Vagina (tissue), 2 donors: Measurements from ENCODE around the gene WWC2. TPM values are rescaled to one million over a fixed set of nuclear protein-coding genes. Genes with fewer than 3 reads are reported as not detected.

Experiments
- DNase-seq, 2 donors: peaks; one replicate each; pipeline ENCODE4 v3.0.0-alpha.2; 2017; ENCODE audit errors: extremely low spot score in 2 of 2
- H3K27ac ChIP-seq: fragments of 200-600 bp; sonication (generic); one replicate; pipeline ENCODE4 v1.5.1; 2019
- H3K27me3 ChIP-seq: fragments of 200-600 bp; sonication (generic); one replicate; pipeline ENCODE4 v1.5.1; 2019
- H3K36me3 ChIP-seq, 2 donors: fragments of 200-600 bp; sonication (generic); one replicate each; pipeline ENCODE4 v1.5.1; 2017 to 2019
- H3K4me1 ChIP-seq: fragments of 200-600 bp; sonication (generic); one replicate; pipeline ENCODE4 v1.5.1; 2019
- H3K4me3 ChIP-seq, 2 donors: fragments of 200-600 bp; sonication (generic); 1 replicate in 1 of 2; 2 replicates in 1 of 2; pipeline ENCODE4 v1.5.1; 2016 to 2019
- H3K9me3 ChIP-seq: fragments of 200-600 bp; sonication (generic); one replicate; pipeline ENCODE4 v1.5.1; 2019
- POLR2A ChIP-seq, 2 donors: fragments of 450-650 bp; IDR thresholded peaks; one replicate each; pipeline ENCODE4 v1.6.1; 2017; ENCODE audit warnings: antibody characterized with exemption in 2 of 2, mild to moderate bottlenecking in 2 of 2, moderate library complexity in 2 of 2
- POLR2AphosphoS5 ChIP-seq, 2 donors: sonication (generic); formaldehyde crosslinking; IDR thresholded peaks; one replicate each; pipeline ENCODE4 v1.9.0; 2017; ENCODE audit warnings: antibody characterized with exemption in 2 of 2, mild to moderate bottlenecking in 2 of 2, low read depth in 1 of 2; ENCODE audit not compliant: insufficient read depth in 1 of 2
- intact Hi-C: fragments of 100-400 bp; cut with DNase I; formaldehyde crosslinking; loops from one replicate; pipeline ENCODE4 v1.15.1; 2023
- total RNA-seq: library from RNA; depleted of rRNA; stranded (reverse); fragments of >200 nt; gene quantifications from one replicate; pipeline ENCODE4 v1.2.3, GENCODE V29; 2016
- TF ChIP-seq, protein P1 (sequence below), 3 experiments: fragments of 450-650 bp in 2 of 3; fragments of 200-600 bp in 1 of 3; sonication (generic) in 1 of 3; IDR thresholded peaks; one replicate each; pipeline ENCODE4 v1.5.1; 2017 to 2019; ENCODE audit warnings: antibody characterized with exemption in 3 of 3, mild to moderate bottlenecking in 2 of 3, moderate library complexity in 2 of 3

The WWC2 gene
- total RNA-seq, 1 donor from 2014 or later = 24.3 TPM

DNA sequence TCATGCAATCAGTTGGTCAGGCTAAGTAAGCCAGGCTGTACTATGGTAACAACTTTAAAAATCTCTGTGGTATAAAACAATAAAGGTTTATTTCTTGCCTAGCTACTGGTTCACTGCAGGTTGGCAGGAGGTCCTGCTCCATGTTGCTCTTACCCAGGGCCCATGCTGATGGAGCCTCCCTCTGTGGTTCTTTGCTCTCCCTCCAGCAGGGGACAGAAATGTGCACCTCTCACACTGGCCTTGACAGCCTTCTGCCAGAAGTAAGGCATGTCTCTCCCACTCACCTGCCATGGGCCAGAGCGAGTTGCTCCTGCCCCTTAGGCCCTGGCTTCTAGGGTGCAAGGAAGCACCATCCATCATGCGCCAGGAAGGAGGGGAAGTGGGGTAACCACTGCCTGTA, 189.9 kb downstream of the WWC2 start:
- Histone ChIP-seq H3K9me3 (no peaks in the 10 kb centered on the region), H3K27ac (no peak overlapping the region), H3K27me3 (no peaks in the 10 kb centered on the region), H3K4me3 (no peak overlapping the region), H3K36me3 (peaks cover 0 to 26% of the 10 kb centered on the region in 2 donors), H3K4me1 (no peaks in the 10 kb centered on the region)
- DNase-seq = no peak
- TF ChIP-seq POLR2AphosphoS5 (IDR thresholded peaks at IDR 0.05; ENCODE audit: insufficient read depth in 1 of 2, low read depth in 1 of 2) (no peak), POLR2A (IDR thresholded peaks at IDR 0.05) (no peak)
- TF ChIP-seq, protein P1, sequence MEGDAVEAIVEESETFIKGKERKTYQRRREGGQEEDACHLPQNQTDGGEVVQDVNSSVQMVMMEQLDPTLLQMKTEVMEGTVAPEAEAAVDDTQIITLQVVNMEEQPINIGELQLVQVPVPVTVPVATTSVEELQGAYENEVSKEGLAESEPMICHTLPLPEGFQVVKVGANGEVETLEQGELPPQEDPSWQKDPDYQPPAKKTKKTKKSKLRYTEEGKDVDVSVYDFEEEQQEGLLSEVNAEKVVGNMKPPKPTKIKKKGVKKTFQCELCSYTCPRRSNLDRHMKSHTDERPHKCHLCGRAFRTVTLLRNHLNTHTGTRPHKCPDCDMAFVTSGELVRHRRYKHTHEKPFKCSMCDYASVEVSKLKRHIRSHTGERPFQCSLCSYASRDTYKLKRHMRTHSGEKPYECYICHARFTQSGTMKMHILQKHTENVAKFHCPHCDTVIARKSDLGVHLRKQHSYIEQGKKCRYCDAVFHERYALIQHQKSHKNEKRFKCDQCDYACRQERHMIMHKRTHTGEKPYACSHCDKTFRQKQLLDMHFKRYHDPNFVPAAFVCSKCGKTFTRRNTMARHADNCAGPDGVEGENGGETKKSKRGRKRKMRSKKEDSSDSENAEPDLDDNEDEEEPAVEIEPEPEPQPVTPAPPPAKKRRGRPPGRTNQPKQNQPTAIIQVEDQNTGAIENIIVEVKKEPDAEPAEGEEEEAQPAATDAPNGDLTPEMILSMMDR (IDR thresholded peaks at IDR 0.05) = no peak
- intact Hi-C loops = no loop called here

DNA sequence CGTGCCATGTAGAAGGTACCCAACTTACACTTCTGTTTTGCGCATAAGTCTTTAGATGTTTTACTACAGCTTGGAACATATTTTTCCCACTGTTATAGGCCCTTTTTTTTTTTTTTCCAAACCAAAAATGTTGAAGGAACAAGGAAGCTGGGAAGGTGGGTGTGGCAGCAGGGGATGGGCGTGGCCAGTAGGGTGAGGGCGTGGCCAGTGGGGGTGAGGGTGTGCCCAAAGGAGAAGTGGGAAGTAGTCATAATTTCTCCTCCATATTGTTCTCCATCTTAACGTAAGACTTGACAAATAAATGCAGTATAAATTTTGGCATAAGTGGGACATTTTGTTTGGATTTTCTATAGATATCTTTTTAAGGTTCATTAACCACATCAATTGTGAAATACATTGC, 190.6 kb downstream of the WWC2 start:
- no peak overlapping the region for H3K4me3 ChIP-seq
- TF ChIP-seq POLR2AphosphoS5 (IDR thresholded peaks at IDR 0.05; ENCODE audit: insufficient read depth in 1 of 2, low read depth in 1 of 2) (no peak), POLR2A (IDR thresholded peaks at IDR 0.05) (no peak)
- TF ChIP-seq, protein P1 (IDR thresholded peaks at IDR 0.05) = no peak
- DNase-seq = no peak
- H3K27ac ChIP-seq = no peak overlapping the region
- H3K27me3 ChIP-seq = no peaks in the 10 kb centered on the region
- intact Hi-C loops = no loop called here
- H3K9me3 ChIP-seq = no peaks in the 10 kb centered on the region
- peaks cover 0 to 21% of the 10 kb centered on the region in 2 donors for H3K36me3 ChIP-seq
- no peaks in the 10 kb centered on the region for H3K4me1 ChIP-seq

DNA sequence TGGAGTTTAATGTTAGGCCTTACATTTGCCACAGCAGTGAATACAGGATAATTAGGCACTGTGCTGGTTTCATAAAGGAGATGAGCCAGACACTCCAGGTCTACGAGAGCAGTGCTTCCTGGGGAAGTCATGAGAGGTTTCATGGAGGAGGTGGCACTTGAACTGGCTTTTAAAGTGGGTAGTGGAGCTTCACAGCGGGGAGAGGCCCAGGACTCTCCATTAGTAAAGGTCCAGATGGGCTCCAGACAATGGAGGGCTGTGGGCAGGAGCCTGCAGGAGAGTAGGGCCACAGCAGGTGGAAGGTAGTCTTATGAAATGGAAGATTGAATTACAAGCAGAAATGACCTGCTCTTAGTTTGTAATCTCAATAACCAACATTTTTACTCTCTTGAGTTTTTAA, 192.0 kb downstream of the WWC2 start:
- Histone ChIP-seq H3K9me3 (no peaks in the 10 kb centered on the region), H3K4me1 (no peaks in the 10 kb centered on the region), H3K27me3 (no peaks in the 10 kb centered on the region), H3K36me3 (peaks cover 0 to 27% of the 10 kb centered on the region in 2 donors), H3K27ac (no peak overlapping the region), H3K4me3 (no peak overlapping the region)
- intact Hi-C loops = no loop called here
- TF ChIP-seq POLR2AphosphoS5 (IDR thresholded peaks at IDR 0.05; ENCODE audit: insufficient read depth in 1 of 2, low read depth in 1 of 2) (no peak), POLR2A (IDR thresholded peaks at IDR 0.05) (no peak)
- TF ChIP-seq, protein P1 (IDR thresholded peaks at IDR 0.05) = no peak
- DNase-seq = no peak

DNA sequence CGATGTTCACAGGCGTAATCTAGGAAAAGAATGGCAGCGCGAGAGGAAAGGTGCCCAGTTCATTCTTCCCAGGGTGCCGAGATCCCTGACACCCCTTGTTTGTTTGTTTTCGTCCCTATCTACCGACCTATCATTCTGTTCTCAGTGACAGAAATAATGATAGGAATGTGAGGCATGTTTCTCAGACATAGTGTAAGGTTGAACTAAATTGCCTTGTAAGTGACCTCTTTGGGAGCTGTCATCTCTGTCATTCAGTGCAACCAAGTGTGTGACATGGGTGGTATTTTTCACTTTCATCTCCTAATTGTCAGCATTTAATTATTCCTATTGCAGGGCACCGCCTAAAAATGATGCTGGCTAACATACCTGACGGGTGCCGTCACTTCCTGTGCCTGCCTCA, 196.7 kb downstream of the WWC2 start:
- Histone ChIP-seq H3K27ac (no peak overlapping the region), H3K4me3 (no peak overlapping the region), H3K4me1 (no peaks in the 10 kb centered on the region), H3K9me3 (no peaks in the 10 kb centered on the region), H3K36me3 (peaks cover 0 to 11% of the 10 kb centered on the region in 2 donors), H3K27me3 (no peaks in the 10 kb centered on the region)
- DNase-seq = no peak
- intact Hi-C loops = no loop called here
- TF ChIP-seq POLR2A (IDR thresholded peaks at IDR 0.05) (no peak), POLR2AphosphoS5 (IDR thresholded peaks at IDR 0.05; ENCODE audit: insufficient read depth in 1 of 2, low read depth in 1 of 2) (no peak)
- TF ChIP-seq, protein P1 (IDR thresholded peaks at IDR 0.05) = no peak

DNA sequence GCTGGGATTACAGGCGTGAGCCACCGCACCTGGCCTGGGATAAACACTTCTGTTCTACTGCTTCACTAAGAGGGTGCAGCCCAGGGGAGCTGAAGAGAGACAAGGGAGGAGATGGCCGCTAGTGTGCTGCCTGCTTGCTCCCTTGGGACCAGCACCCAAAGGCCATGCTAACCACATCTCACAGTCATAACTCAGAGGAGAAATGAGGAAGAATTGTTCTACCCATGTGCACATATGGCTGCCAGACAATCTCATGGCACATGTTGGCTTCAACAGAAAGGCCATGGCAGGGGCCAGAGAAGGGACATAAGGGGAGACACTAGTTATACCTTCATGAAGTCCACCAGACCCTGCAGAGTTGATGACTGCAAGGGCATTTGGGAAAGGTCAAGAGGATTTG, 198.6 kb downstream of the WWC2 start:
- no peaks in the 10 kb centered on the region for H3K9me3 ChIP-seq
- H3K27ac ChIP-seq = no peak overlapping the region
- no peaks in the 10 kb centered on the region for H3K27me3 ChIP-seq
- DNase-seq = no peak
- TF ChIP-seq, protein P1 (IDR thresholded peaks at IDR 0.05) = no peak
- TF ChIP-seq POLR2AphosphoS5 (IDR thresholded peaks at IDR 0.05; ENCODE audit: insufficient read depth in 1 of 2, low read depth in 1 of 2) (no peak), POLR2A (IDR thresholded peaks at IDR 0.05) (no peak)
- H3K4me3 ChIP-seq = no peak overlapping the region
- intact Hi-C loops = no loop called here
- no peaks in the 10 kb centered on the region for H3K4me1 ChIP-seq
- H3K36me3 ChIP-seq = peaks cover 0 to 11% of the 10 kb centered on the region in 2 donors
